Measurements from ENCODE around the gene NLRP4. TPM values are rescaled to one million over a fixed set of nuclear protein-coding genes. Genes with fewer than 3 reads are reported as not detected.

The NLRP4 gene
- total RNA-seq, 1 experiment from 2014 or later: 0.15 TPM

GRCh38 chr19:55907286-55907685 is 70.9 kb downstream of the NLRP4 start:
- Histone ChIP-seq H3K9me3 (ENCODE audit: low read depth, low read length, poor library complexity, severe bottlenecking) (no peaks in the 10 kb centered on the region), H3K4me1 (ENCODE audit: insufficient read depth, low read length, poor library complexity, severe bottlenecking) (no peaks in the 10 kb centered on the region), H3K4me3 (ENCODE audit: low read depth, low read length, poor library complexity, severe bottlenecking) (no peak overlapping the region), H3K36me3 (ENCODE audit: insufficient read depth, low read length, poor library complexity, severe bottlenecking) (no peaks in the 10 kb centered on the region), H3K27me3 (replicated peaks; ENCODE audit: insufficient read depth, low read depth, low read length, poor library complexity) (peaks cover 14% of the 10 kb centered on the region), H3K27ac (ENCODE audit: low read depth, low read length, poor library complexity, severe bottlenecking) (no peak overlapping the region)
- TF ChIP-seq CTCF (conservative IDR thresholded peaks at IDR 0.05; ENCODE audit: low read depth, low read length) (no peak), EZH2 (IDR thresholded peaks at IDR 0.05; ENCODE audit: borderline replicate concordance, low read depth, low read length, poor library complexity, severe bottlenecking) (no peak)
- CTCF ChIA-PET: no interaction called here
- intact Hi-C loops (cut with micrococcal nuclease; ENCODE audit: unreplicated experiment): no loop called here
- no peak for DNase-seq (ENCODE audit: low spot score)
- POLR2A ChIA-PET (ENCODE audit: low non-redundant PET): no interaction called here
- BruUV-seq (replicated peaks): no TSS peak

- Histone ChIP-seq H3K36me3 (ENCODE audit: insufficient read depth, low read length, poor library complexity, severe bottlenecking) (no peaks in the 10 kb centered on the region), H3K9me3 (ENCODE audit: low read depth, low read length, poor library complexity, severe bottlenecking) (no peaks in the 10 kb centered on the region), H3K27me3 (replicated peaks; ENCODE audit: insufficient read depth, low read depth, low read length, poor library complexity) (peaks cover 16% of the 10 kb centered on the region), H3K27ac (ENCODE audit: low read depth, low read length, poor library complexity, severe bottlenecking) (no peak overlapping the region), H3K4me1 (ENCODE audit: insufficient read depth, low read length, poor library complexity, severe bottlenecking) (no peaks in the 10 kb centered on the region), H3K4me3 (ENCODE audit: low read depth, low read length, poor library complexity, severe bottlenecking) (no peak overlapping the region)
- POLR2A ChIA-PET (ENCODE audit: low non-redundant PET): no interaction called here
- intact Hi-C loops (cut with micrococcal nuclease; ENCODE audit: unreplicated experiment): no loop called here
- no peak for TF ChIP-seq EZH2 (IDR thresholded peaks at IDR 0.05; ENCODE audit: borderline replicate concordance, low read depth, low read length, poor library complexity, severe bottlenecking)
- TF ChIP-seq CTCF (conservative IDR thresholded peaks at IDR 0.05; ENCODE audit: low read depth, low read length): no peak
- BruUV-seq (replicated peaks): no TSS peak
- DNase-seq (ENCODE audit: low spot score): no peak
- CTCF ChIA-PET: no interaction called here
These were observed 71.4 kb downstream of the NLRP4 start for GRCh38 chr19:55907746-55908145.

GRCh38 chr19:55909801-55910200 is 73.5 kb downstream of the NLRP4 start:
- TF ChIP-seq CTCF (conservative IDR thresholded peaks at IDR 0.05; ENCODE audit: low read depth, low read length) (no peak), EZH2 (IDR thresholded peaks at IDR 0.05; ENCODE audit: borderline replicate concordance, low read depth, low read length, poor library complexity, severe bottlenecking) (no peak)
- no TSS peak for BruUV-seq (replicated peaks)
- no peak overlapping the region for H3K4me3 ChIP-seq (ENCODE audit: low read depth, low read length, poor library complexity, severe bottlenecking)
- H3K36me3 ChIP-seq (ENCODE audit: insufficient read depth, low read length, poor library complexity, severe bottlenecking): no peaks in the 10 kb centered on the region
- ChIA-PET POLR2A (ENCODE audit: low non-redundant PET) (no interaction called here), CTCF (no interaction called here)
- H3K4me1 ChIP-seq (ENCODE audit: insufficient read depth, low read length, poor library complexity, severe bottlenecking): no peaks in the 10 kb centered on the region
- no peak for DNase-seq (ENCODE audit: low spot score)
- intact Hi-C loops (cut with micrococcal nuclease; ENCODE audit: unreplicated experiment): no loop called here
- no peaks in the 10 kb centered on the region for H3K9me3 ChIP-seq (ENCODE audit: low read depth, low read length, poor library complexity, severe bottlenecking)
- peaks cover 16% of the 10 kb centered on the region for H3K27me3 ChIP-seq (replicated peaks; ENCODE audit: insufficient read depth, low read depth, low read length, poor library complexity)
- no peak overlapping the region for H3K27ac ChIP-seq (ENCODE audit: low read depth, low read length, poor library complexity, severe bottlenecking)
